IMR-90 (cell line): ENCODE measurements around the gene SLC9A9. TPM values are rescaled to one million over a fixed set of nuclear protein-coding genes. Genes with fewer than 3 reads are reported as not detected.

Source experiments
- ATAC-seq: fragments of 200-7000 bp; cut with Tn5 transposase; 2 replicates; pipeline ENCODE4 v1.9.1; 2020; ENCODE audit warnings: low read depth, mild to moderate bottlenecking, moderate library complexity
- BruUV-seq: library from RNA; stranded (reverse); fragments of 400-500 nt; replicated peaks from 2 replicates; lab custom pipeline; 2021; lab: Mats Ljungman, UMichigan
- CTCF ChIA-PET: fragments of 300-600 bp; formaldehyde crosslinking; extraction: SDS; loops from one replicate; lab custom pipeline; 2021; ENCODE audit warnings: antibody characterized with exemption; lab: Yijun Ruan, JAX
- POLR2A ChIA-PET: fragments of 300-600 bp; sonication (Branson Sonifier 250); formaldehyde crosslinking; loops from one replicate; lab custom pipeline; 2022; ENCODE audit warnings: antibody characterized with exemption; ENCODE audit not compliant: unreplicated experiment; lab: Charles Lee
- DNase-seq: peaks from one replicate; pipeline ENCODE4 v3.0.0; 2013
- H2AFZ ChIP-seq: replicated peaks from 2 replicates; pipeline ENCODE3; 2013; ENCODE audit warnings: low read length, mild to moderate bottlenecking; ENCODE audit not compliant: poor library complexity
- H2AK5ac ChIP-seq: 2 replicates; pipeline ENCODE4 v1.6.1; 2013; ENCODE audit warnings: low read depth, low read length, inconsistent platforms
- H2AK9ac ChIP-seq: replicated peaks from 2 replicates; pipeline ENCODE3; 2013; ENCODE audit warnings: mild to moderate bottlenecking, low read depth, low read length, moderate library complexity; ENCODE audit not compliant: poor library complexity
- H2BK120ac ChIP-seq: 2 replicates; pipeline ENCODE4 v1.6.1; 2013; ENCODE audit warnings: low read depth, low read length, inconsistent platforms
- H2BK15ac ChIP-seq: 3 replicates; pipeline ENCODE4 v1.6.1; 2013; ENCODE audit warnings: low read depth, low read length, inconsistent platforms
- H2BK20ac ChIP-seq: 2 replicates; pipeline ENCODE4 v1.6.1; 2013; ENCODE audit warnings: low read depth, mild to moderate bottlenecking, inconsistent platforms, low read length, moderate library complexity
- H2BK5ac ChIP-seq: 2 replicates; pipeline ENCODE4 v1.6.1; 2013; ENCODE audit warnings: mild to moderate bottlenecking, low read depth, low read length, inconsistent platforms; ENCODE audit not compliant: poor library complexity, severe bottlenecking
- H3K14ac ChIP-seq: replicated peaks from 2 replicates; pipeline ENCODE4 v1.6.1; 2013; ENCODE audit warnings: low read depth, low read length, inconsistent platforms
- H3K18ac ChIP-seq: 2 replicates; pipeline ENCODE4 v1.6.1; 2013; ENCODE audit warnings: low read depth, low read length, control low read depth
- H3K23ac ChIP-seq: 2 replicates; pipeline ENCODE4 v1.6.1; 2013; ENCODE audit warnings: low read depth, low read length, inconsistent platforms
- H3K27ac ChIP-seq: 2 replicates; pipeline ENCODE4 v1.5.1; 2013; ENCODE audit warnings: mild to moderate bottlenecking, control low read depth, low read length; ENCODE audit not compliant: insufficient read depth
- H3K27me3 ChIP-seq: 2 replicates; pipeline ENCODE4 v1.6.1; 2013; ENCODE audit warnings: low read length; ENCODE audit not compliant: control insufficient read depth, insufficient read depth
- H3K36me3 ChIP-seq: 2 replicates; pipeline ENCODE4 v1.6.1; 2013; ENCODE audit warnings: low read length, mixed read lengths; ENCODE audit not compliant: control insufficient read depth, insufficient read depth
- H3K4ac ChIP-seq: 2 replicates; pipeline ENCODE4 v1.6.1; 2013; ENCODE audit warnings: low read depth, low read length, inconsistent platforms
- H3K4me1 ChIP-seq: 2 replicates; pipeline ENCODE4 v1.6.1; 2013; ENCODE audit warnings: low read length, mixed read lengths; ENCODE audit not compliant: control insufficient read depth, insufficient read depth
- H3K4me2 ChIP-seq: 2 replicates; pipeline ENCODE4 v1.6.1; 2013; ENCODE audit warnings: low read depth, mild to moderate bottlenecking, control low read depth, low read length, moderate library complexity
- H3K4me3 ChIP-seq: 2 replicates; pipeline ENCODE4 v1.5.1; 2013; ENCODE audit warnings: low read depth, mild to moderate bottlenecking, control low read depth, low read length, moderate library complexity; ENCODE audit not compliant: insufficient read depth
- H3K56ac ChIP-seq: 2 replicates; pipeline ENCODE4 v1.6.1; 2013; ENCODE audit warnings: low read length, inconsistent platforms; ENCODE audit not compliant: insufficient read depth; ENCODE audit errors: extremely low read depth
- H3K79me1 ChIP-seq, 2 experiments: 2 replicates each; pipeline ENCODE4 v1.6.1; 2013; ENCODE audit warnings: low read length in 2 of 2, inconsistent platforms in 1 of 2, low read depth in 1 of 2
- H3K9ac ChIP-seq: 2 replicates; pipeline ENCODE4 v1.6.1; 2013; ENCODE audit warnings: low read depth, low read length, control low read depth
- H3K9me1 ChIP-seq: 2 replicates; pipeline ENCODE4 v1.6.1; 2013; ENCODE audit warnings: low read length, inconsistent platforms; ENCODE audit not compliant: insufficient read depth
- H3K9me3 ChIP-seq: 2 replicates; pipeline ENCODE4 v1.6.1; 2013; ENCODE audit warnings: low read length; ENCODE audit not compliant: control insufficient read depth, insufficient read depth
- H4K20me1 ChIP-seq: 2 replicates; pipeline ENCODE4 v1.6.1; 2013; ENCODE audit warnings: low read length, inconsistent platforms; ENCODE audit not compliant: insufficient read depth
- H4K5ac ChIP-seq: 2 replicates; pipeline ENCODE4 v1.6.1; 2013; ENCODE audit warnings: mild to moderate bottlenecking, low read depth, low read length, control low read depth
- H4K8ac ChIP-seq, 2 experiments: 2 replicates each; pipeline ENCODE4 v1.6.1; 2013; ENCODE audit warnings: low read depth in 2 of 2, low read length in 2 of 2, control low read depth in 1 of 2, inconsistent platforms in 1 of 2
- H4K91ac ChIP-seq: 2 replicates; pipeline ENCODE4 v1.6.1; 2013; ENCODE audit warnings: low read depth, low read length, inconsistent platforms; ENCODE audit not compliant: insufficient read depth
- BHLHE40 ChIP-seq: fragments of 150-350 bp; IDR thresholded peaks from 2 replicates; pipeline ENCODE4 v1.6.1; 2016; ENCODE audit warnings: mild to moderate bottlenecking, low read depth, low read length
- CEBPB ChIP-seq: IDR thresholded peaks from 2 replicates; pipeline ENCODE4 v1.6.1; 2012; ENCODE audit warnings: low read depth, low read length, improper control_type of control experiment
- CHD1 ChIP-seq: IDR thresholded peaks from 2 replicates; pipeline ENCODE4 v1.6.1; 2012; ENCODE audit warnings: low read depth, low read length, improper control_type of control experiment
- CTCF ChIP-seq: conservative IDR thresholded peaks from 2 replicates; pipeline ENCODE4 v1.5.1; 2012; ENCODE audit warnings: mild to moderate bottlenecking, low read depth, low read length, improper control_type of control experiment
- MAFK ChIP-seq: IDR thresholded peaks from 2 replicates; pipeline ENCODE4 v1.6.1; 2012; ENCODE audit warnings: low read depth, low read length, improper control_type of control experiment
- MAZ ChIP-seq: IDR thresholded peaks from 2 replicates; pipeline ENCODE4 v1.6.1; 2012; ENCODE audit warnings: low read depth, mild to moderate bottlenecking, low read length, improper control_type of control experiment, moderate library complexity, borderline replicate concordance
- MXI1 ChIP-seq: IDR thresholded peaks from 2 replicates; pipeline ENCODE4 v1.6.1; 2012; ENCODE audit warnings: low read depth, mild to moderate bottlenecking, low read length, moderate library complexity, borderline replicate concordance
- POLR2A ChIP-seq: IDR thresholded peaks from 2 replicates; pipeline ENCODE4 v1.6.1; 2012; ENCODE audit warnings: mild to moderate bottlenecking, low read depth, low read length
- RAD21 ChIP-seq: IDR thresholded peaks from 2 replicates; pipeline ENCODE4 v1.6.1; 2012; ENCODE audit warnings: low read length, improper control_type of control experiment
- RCOR1 ChIP-seq: IDR thresholded peaks from 2 replicates; pipeline ENCODE4 v1.6.1; 2012; ENCODE audit warnings: mild to moderate bottlenecking, low read length, improper control_type of control experiment; ENCODE audit not compliant: insufficient replicate concordance
- RFX5 ChIP-seq: IDR thresholded peaks from 2 replicates; pipeline ENCODE4 v1.8.0; 2012; ENCODE audit warnings: low read depth, mild to moderate bottlenecking, low read length, moderate library complexity
- SMC3 ChIP-seq: fragments of 150-350 bp; IDR thresholded peaks from 2 replicates; pipeline ENCODE4 v1.6.1; 2016; ENCODE audit warnings: low read depth, mild to moderate bottlenecking, antibody characterized with exemption, low read length, moderate library complexity
- WGBS, 2 experiments: methylation state at CpG; one replicate each; pipeline versions ENCODE4 v1.1.5 to v1.1.7; 2013; ENCODE audit warnings: missing lambda C conversion rate in 2 of 2; ENCODE audit not compliant: insufficient read length in 1 of 2; ENCODE audit errors: extremely low coverage in 2 of 2; 5-methylcytosine and 5-hydroxymethylcytosine counted together
- dilution Hi-C: fragments of 300-500 bp; cut with HindIII; formaldehyde crosslinking; loops from one replicate; pipeline ENCODE4 v1.14.3; 2018; ENCODE audit warnings: low sequenced_read_pairs; ENCODE audit not compliant: unreplicated experiment
- in situ Hi-C: fragments of 300-500 bp; cut with MboI; formaldehyde crosslinking; loops from 3 replicates; pipeline ENCODE4 v1.14.3; 2019; ENCODE audit warnings: low sequenced_read_pairs, inconsistent platforms, mixed read lengths
- intact Hi-C: fragments of 100-400 bp; cut with micrococcal nuclease; formaldehyde crosslinking; loops from 2 replicates; pipeline ENCODE4 v1.10.0; 2022
- polyA plus RNA-seq, 3 experiments: library from polyadenylated mRNA; depleted of rRNA; stranded (reverse); fragments of >200 nt; gene quantifications; 2 replicates each; pipeline ENCODE4 v1.2.3, GENCODE V29; 2012; ENCODE audit warnings: low replicate concordance in 1 of 3
- total RNA-seq: library from RNA; depleted of rRNA; stranded (reverse); fragments of >200 nt; gene quantifications from 2 replicates; pipeline ENCODE4 v1.2.3, GENCODE V29; 2012

Gene SLC9A9
- total and polyA plus RNA-seq, 2 of the 4 experiments (the other 2 are of a cell fraction), result 1.4 to 2.3 TPM

DNA sequence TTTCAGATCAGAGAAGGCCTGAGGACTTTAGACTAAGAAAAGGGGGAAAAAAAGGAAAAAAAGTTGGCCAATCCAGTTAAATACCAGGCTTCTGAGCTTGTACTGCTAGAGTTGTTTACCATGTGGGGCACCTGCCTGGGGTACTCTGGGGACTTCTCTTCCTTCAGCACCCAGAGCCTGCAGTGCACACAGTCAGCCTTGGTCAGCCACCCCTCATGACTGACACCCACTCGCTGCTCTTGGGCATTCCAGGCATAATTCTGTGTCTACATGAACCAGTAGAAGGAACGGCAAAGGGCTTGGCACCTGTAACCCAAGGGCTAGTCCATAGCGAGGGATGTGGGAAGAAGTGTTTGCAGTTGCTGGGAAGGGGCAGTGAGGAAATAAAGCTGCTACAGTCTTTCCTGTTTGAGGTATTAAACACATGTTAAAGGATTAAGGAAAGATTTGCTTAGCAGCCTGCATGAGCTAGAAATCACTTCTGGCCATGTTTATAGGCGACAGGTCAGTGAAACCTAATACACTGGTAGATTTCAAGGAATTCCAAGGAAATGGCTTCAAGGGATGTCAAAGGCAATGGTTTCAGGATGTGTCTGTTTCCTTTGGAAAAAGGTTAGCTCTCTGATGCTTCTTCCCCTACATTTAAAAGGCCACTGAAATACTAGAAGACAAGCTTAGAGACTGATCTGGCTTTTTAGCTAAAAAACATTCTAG is 496.2 kb downstream of the SLC9A9 start:
- H3K27me3 ChIP-seq, result no peaks in the 10 kb centered on the region
- H3K9me3 ChIP-seq, result no peaks in the 10 kb centered on the region
- H2AK5ac ChIP-seq, result no peak overlapping the region
- ChIA-PET POLR2A (no interaction called here), CTCF (no interaction called here)
- H3K79me1 ChIP-seq, result no peaks in the 10 kb centered on the region
- no peaks in the 10 kb centered on the region for H4K20me1 ChIP-seq
- no peak for ATAC-seq
- 100% methylated on average over 1 of the region's 4 CpGs; no CpG with 5 or more reads in 1 of the 2 experiments for WGBS, 2 experiments
- intact Hi-C loops, result no loop called here
- H2AK9ac ChIP-seq, result no peak overlapping the region
- no peak overlapping the region for H2AFZ ChIP-seq
- no peak overlapping the region for H3K4me2 ChIP-seq
- H4K5ac ChIP-seq, result no peak overlapping the region
- no peak overlapping the region for H4K91ac ChIP-seq
- no peaks in the 10 kb centered on the region for H3K4me1 ChIP-seq
- H3K27ac ChIP-seq, result no peak overlapping the region
- H3K56ac ChIP-seq, result no peak overlapping the region
- no peak overlapping the region for H2BK5ac ChIP-seq
- no peak overlapping the region for H2BK20ac ChIP-seq
- DNase-seq, result no peak
- no peak overlapping the region for H2BK120ac ChIP-seq
- H2BK15ac ChIP-seq, result no peak overlapping the region
- dilution Hi-C loops, result no loop called here
- no peak overlapping the region for H3K23ac ChIP-seq
- no peak overlapping the region for H3K14ac ChIP-seq
- H4K8ac ChIP-seq, result no peak overlapping the region
- no peak for TF ChIP-seq POLR2A
- no peak for TF ChIP-seq CTCF
- TF ChIP-seq MAZ, result no peak
- TF ChIP-seq BHLHE40, result no peak
- no peak for TF ChIP-seq MXI1
- no peak for TF ChIP-seq CHD1
- TF ChIP-seq CEBPB, result no peak
- no peak for TF ChIP-seq MAFK
- TF ChIP-seq RFX5, result no peak
- no peak for TF ChIP-seq RCOR1
- no peak for TF ChIP-seq RAD21
- no peak for TF ChIP-seq SMC3
- H3K18ac ChIP-seq, result no peak overlapping the region
- H3K36me3 ChIP-seq, result no peaks in the 10 kb centered on the region
- H3K9me1 ChIP-seq, result no peaks in the 10 kb centered on the region
- no peak overlapping the region for H3K9ac ChIP-seq
- in situ Hi-C loops, result no loop called here
- BruUV-seq, result no TSS peak
- no peak overlapping the region for H3K4ac ChIP-seq
- H3K4me3 ChIP-seq, result no peak overlapping the region
